Gastroesophageal sphincter (tissue), 4 donors: ENCODE measurements around the gene HNF1B. TPM values are rescaled to one million over a fixed set of nuclear protein-coding genes. Genes with fewer than 3 reads are reported as not detected.

ENCODE experiments used
- ATAC-seq: fragments of 150-250 bp; one replicate; pipeline ENCODE4 v1.9.1; 2016; ENCODE audit warnings: mild to moderate bottlenecking, moderate library complexity
- H3K27ac ChIP-seq, 4 donors: fragments of 200-600 bp; sonication (generic) in 3 of 4; 1 replicate in 3 of 4; 2 replicates in 1 of 4; pipeline ENCODE4 v1.5.1; 2016 to 2019
- H3K27me3 ChIP-seq: fragments of 200-600 bp; sonication (generic); one replicate; pipeline ENCODE4 v1.5.1; 2019
- H3K36me3 ChIP-seq, 2 donors: fragments of 200-600 bp; sonication (generic); one replicate each; pipeline ENCODE4 v1.5.1; 2019; ENCODE audit warnings: control low read depth in 1 of 2
- H3K4me1 ChIP-seq, 3 donors: fragments of 200-600 bp; sonication (generic); 1 replicate in 2 of 3; 2 replicates in 1 of 3; pipeline ENCODE4 v1.5.1; 2016 to 2019; ENCODE audit warnings: control low read depth in 2 of 3
- H3K4me3 ChIP-seq, 2 donors: fragments of 200-600 bp; sonication (generic); one replicate each; pipeline ENCODE4 v1.5.1; 2019; ENCODE audit warnings: mild to moderate bottlenecking in 1 of 2, moderate library complexity in 1 of 2
- H3K9me3 ChIP-seq, 3 donors: fragments of 200-600 bp; sonication (generic); one replicate each; pipeline ENCODE4 v1.5.1; 2017 to 2019; ENCODE audit warnings: control low read depth in 2 of 3
- CTCF ChIP-seq, 4 experiments: fragments of 200-600 bp in 2 of 4; fragments of 450-650 bp in 2 of 4; sonication (generic) in 1 of 4; IDR thresholded peaks; one replicate each; pipeline ENCODE4 v1.5.1; 2017 to 2019; ENCODE audit warnings: antibody characterized with exemption in 4 of 4, mild to moderate bottlenecking in 2 of 4, moderate library complexity in 2 of 4
- EP300 ChIP-seq: sonication (generic); formaldehyde crosslinking; IDR thresholded peaks from one replicate; pipeline ENCODE4 v1.6.1; 2017; ENCODE audit warnings: antibody characterized with exemption, mild to moderate bottlenecking
- POLR2A ChIP-seq, 2 donors: fragments of 450-650 bp; IDR thresholded peaks; one replicate each; pipeline ENCODE4 v1.6.1; 2017; ENCODE audit warnings: antibody characterized with exemption in 2 of 2, mild to moderate bottlenecking in 2 of 2, moderate library complexity in 1 of 2
- POLR2AphosphoS5 ChIP-seq: sonication (generic); formaldehyde crosslinking; IDR thresholded peaks from one replicate; pipeline ENCODE4 v1.6.1; 2017; ENCODE audit warnings: antibody characterized with exemption
- WGBS, 2 donors: methylation state at CpG; one replicate each; pipeline ENCODE4 v1.1.5; 2018; ENCODE audit warnings: low coverage in 1 of 2; 5-methylcytosine and 5-hydroxymethylcytosine counted together
- total RNA-seq, 4 donors: library from RNA; depleted of rRNA; stranded (reverse); fragments of >200 nt; gene quantifications; one replicate each; pipeline ENCODE4 v1.1.0, GENCODE V29; 2016

HNF1B gene
- total RNA-seq, 4 donors from 2014 or later, result not detected

- no peak overlapping the region for H3K4me3 ChIP-seq
- H3K27me3 ChIP-seq, result peaks cover 53% of the 10 kb centered on the region
- no peak for TF ChIP-seq CTCF (IDR thresholded peaks at IDR 0.05)
- TF ChIP-seq EP300, result no peak
- no peak for TF ChIP-seq POLR2AphosphoS5
- no peak for TF ChIP-seq POLR2A (IDR thresholded peaks at IDR 0.05)
- H3K27ac ChIP-seq, result no peak overlapping the region
- H3K36me3 ChIP-seq, result no peaks in the 10 kb centered on the region
- no peak for ATAC-seq
- WGBS, 2 donors, result 45 to 47% methylated on average over 2 of the region's 2 CpGs
- peaks cover 0 to 5% (median 0%) of the 10 kb centered on the region in 3 donors for H3K4me1 ChIP-seq
- no peaks in the 10 kb centered on the region for H3K9me3 ChIP-seq
These were observed 96.3 kb downstream of the HNF1B start for GRCh38 chr17:37648555-37648954.

- TF ChIP-seq EP300, result no peak
- TF ChIP-seq CTCF (IDR thresholded peaks at IDR 0.05), result no peak
- TF ChIP-seq POLR2A (IDR thresholded peaks at IDR 0.05), result no peak
- no peak for TF ChIP-seq POLR2AphosphoS5
- Histone ChIP-seq H3K36me3 (no peaks in the 10 kb centered on the region), H3K4me3 (no peak overlapping the region), H3K9me3 (no peaks in the 10 kb centered on the region), H3K4me1 (peaks cover 0 to 6% (median 0%) of the 10 kb centered on the region in 3 donors), H3K27me3 (peaks cover 50% of the 10 kb centered on the region), H3K27ac (no peak overlapping the region)
- WGBS, 2 donors, result 33 to 67% methylated on average over 1 of the region's 1 CpG
- no peak for ATAC-seq
These were observed 97.0 kb downstream of the HNF1B start for GRCh38 chr17:37647856-37648255.

GRCh38 chr17:37643869-37644268, 101.0 kb downstream of the HNF1B start:
- Histone ChIP-seq H3K36me3 (peaks cover 0 to 27% of the 10 kb centered on the region in 2 donors), H3K27me3 (peaks cover 17% of the 10 kb centered on the region), H3K4me1 (peaks cover 0 to 44% (median 6%) of the 10 kb centered on the region in 3 donors), H3K9me3 (no peaks in the 10 kb centered on the region), H3K4me3 (peak overlapping the region in 1 of 2 donors; percentile 77), H3K27ac (peak overlapping the region in 3 of 4 donors; percentile 91 to 92 (median 91))
- TF ChIP-seq CTCF (IDR thresholded peaks at IDR 0.05) (no peak), POLR2AphosphoS5 (no peak), EP300 (no peak), POLR2A (IDR thresholded peaks at IDR 0.05) (no peak)
- WGBS, 2 donors, result 8 to 25% methylated on average over 3 of the region's 3 CpGs
- no peak for ATAC-seq

- peaks cover 17% of the 10 kb centered on the region for H3K27me3 ChIP-seq
- peak within 1 kb of the TSS; percentile 68 to 92 (median 91) for H3K27ac ChIP-seq
- H3K4me3 ChIP-seq, result peak within 1 kb of the TSS; percentile 62 to 77
- WGBS, 2 donors, result 0% methylated on average over 24 to 26 of the region's 43 CpGs
- H3K9me3 ChIP-seq, result no peaks in the 10 kb centered on the region
- H3K4me1 ChIP-seq, result peaks cover 0 to 46% (median 6%) of the 10 kb centered on the region in 3 donors
- peak in 1 of 4 experiments; percentile 42 for TF ChIP-seq CTCF (IDR thresholded peaks at IDR 0.05)
- TF ChIP-seq EP300, result no peak
- peak; percentile 65 for TF ChIP-seq POLR2AphosphoS5
- TF ChIP-seq POLR2A (IDR thresholded peaks at IDR 0.05), result peak in 1 of 2 donors; percentile 47
- peaks cover 0 to 27% of the 10 kb centered on the region in 2 donors for H3K36me3 ChIP-seq
- ATAC-seq, result peak; percentile 99
These were observed 101.6 kb downstream of the HNF1B start, which contains the start of gene DDX52 for GRCh38 chr17:37643118-37643766. Gene DDX52, minus strand, starts transcription at chr17:37643446. Its CDS starts 26 bp downstream, at chr17:37643420.

- Histone ChIP-seq H3K27ac (peak overlapping the region; percentile 68 to 92 (median 91)), H3K9me3 (no peaks in the 10 kb centered on the region), H3K36me3 (peaks cover 0 to 32% of the 10 kb centered on the region in 2 donors), H3K27me3 (peaks cover 17% of the 10 kb centered on the region), H3K4me1 (peaks cover 0 to 46% (median 6%) of the 10 kb centered on the region in 3 donors), H3K4me3 (peak overlapping the region; percentile 62 to 77)
- ATAC-seq, result no peak
- WGBS, 2 donors, result 0 to 2% methylated on average over 7 of the region's 7 CpGs
- TF ChIP-seq EP300 (no peak), CTCF (IDR thresholded peaks at IDR 0.05) (no peak), POLR2A (IDR thresholded peaks at IDR 0.05) (no peak), POLR2AphosphoS5 (no peak)
These were observed 102.2 kb downstream of the HNF1B start for GRCh38 chr17:37642681-37643080.
